HEK293T (cell line): ENCODE measurements around the gene OPHN1.
"Not testable (repeated sequence)": the region's sequence is repeated elsewhere in the genome, so short reads cannot be mapped to it uniquely, and the experiment has no call there.

Experiments
- CTCF ChIA-PET: fragments of 350-600 bp; formaldehyde crosslinking; extraction: SDS; loops from one replicate; lab custom pipeline; 2021; ENCODE audit warnings: antibody characterized with exemption, inconsistent platforms; lab: Yijun Ruan, JAX
- POLR2A ChIA-PET: fragments of 350-600 bp; formaldehyde crosslinking; extraction: SDS; loops from one replicate; lab custom pipeline; 2020; ENCODE audit warnings: antibody characterized with exemption, inconsistent platforms; lab: Yijun Ruan, JAX
- DNase-seq: peaks from one replicate; pipeline ENCODE4 v3.0.0; 2012; ENCODE audit warnings: mixed read lengths; ENCODE audit errors: extremely low spot score
- ARNT ChIP-seq: fragments of 450-650 bp; IDR thresholded peaks from 2 replicates; pipeline ENCODE4 v1.6.1; 2017; ENCODE audit warnings: mild to moderate bottlenecking
- BHLHE40 ChIP-seq: fragments of 450-650 bp; IDR thresholded peaks from 2 replicates; pipeline ENCODE4 v1.6.1; 2016; ENCODE audit warnings: mild to moderate bottlenecking, moderate library complexity, borderline replicate concordance
- CTBP1 ChIP-seq: fragments of 450-650 bp; IDR thresholded peaks from 2 replicates; pipeline ENCODE4 v1.6.1; 2016; ENCODE audit warnings: borderline replicate concordance
- ELF4 ChIP-seq: fragments of 450-650 bp; IDR thresholded peaks from 2 replicates; pipeline ENCODE4 v1.6.1; 2017; ENCODE audit warnings: antibody characterized with exemption
- FOXA1 ChIP-seq: fragments of 450-650 bp; IDR thresholded peaks from 2 replicates; pipeline ENCODE4 v1.6.1; 2016; ENCODE audit warnings: mild to moderate bottlenecking
- FOXK2 ChIP-seq: fragments of 450-650 bp; IDR thresholded peaks from 2 replicates; pipeline ENCODE4 v1.6.1; 2016; ENCODE audit warnings: mild to moderate bottlenecking
- FOXM1 ChIP-seq: fragments of 450-650 bp; IDR thresholded peaks from 2 replicates; pipeline ENCODE4 v1.6.1; 2017; ENCODE audit warnings: mild to moderate bottlenecking, borderline replicate concordance
- HDGF ChIP-seq: fragments of 450-650 bp; IDR thresholded peaks from 2 replicates; pipeline ENCODE4 v1.6.1; 2017; ENCODE audit warnings: antibody characterized with exemption, borderline replicate concordance
- L3MBTL2 ChIP-seq: fragments of 450-650 bp; conservative IDR thresholded peaks from 2 replicates; pipeline ENCODE4 v1.6.1; 2016; ENCODE audit warnings: mild to moderate bottlenecking
- LEF1 ChIP-seq: fragments of 450-650 bp; IDR thresholded peaks from 2 replicates; pipeline ENCODE4 v1.6.1; 2017; ENCODE audit warnings: mild to moderate bottlenecking, borderline replicate concordance
- NFRKB ChIP-seq: fragments of 450-650 bp; IDR thresholded peaks from 2 replicates; pipeline ENCODE4 v1.6.1; 2016; ENCODE audit warnings: mild to moderate bottlenecking, moderate library complexity
- SP1 ChIP-seq: fragments of 450-650 bp; IDR thresholded peaks from 2 replicates; pipeline ENCODE4 v1.6.1; 2017
- SUZ12 ChIP-seq: fragments of 450-650 bp; IDR thresholded peaks from 2 replicates; pipeline ENCODE4 v1.6.1; 2016; ENCODE audit warnings: mild to moderate bottlenecking
- TARDBP ChIP-seq: fragments of 450-650 bp; IDR thresholded peaks from 2 replicates; pipeline ENCODE4 v1.6.1; 2016
- ZNF384 ChIP-seq: fragments of 450-650 bp; IDR thresholded peaks from 2 replicates; pipeline ENCODE4 v1.6.1; 2016
- TF ChIP-seq, protein P1 (sequence below): fragments of 450-650 bp; IDR thresholded peaks from 2 replicates; pipeline ENCODE4 v1.6.1; 2016

The OPHN1 gene

GRCh38 chrX:68332201-68332731 is 101.0 kb downstream of the OPHN1 start:
- POLR2A ChIA-PET, result no interaction called here
- CTCF ChIA-PET, result interaction anchor here (0.6 kb wide), 1 partner anchor 102 kb away, joined by 3 read pairs; no protein-coding TSS in a partner anchor
- TF ChIP-seq SP1 (no peak), SUZ12 (no peak), FOXM1 (no peak), CTBP1 (no peak), LEF1 (no peak), HDGF (no peak), BHLHE40 (no peak), TARDBP (no peak), FOXK2 (no peak), ELF4 (no peak), ARNT (no peak)
- TF ChIP-seq, protein P1, sequence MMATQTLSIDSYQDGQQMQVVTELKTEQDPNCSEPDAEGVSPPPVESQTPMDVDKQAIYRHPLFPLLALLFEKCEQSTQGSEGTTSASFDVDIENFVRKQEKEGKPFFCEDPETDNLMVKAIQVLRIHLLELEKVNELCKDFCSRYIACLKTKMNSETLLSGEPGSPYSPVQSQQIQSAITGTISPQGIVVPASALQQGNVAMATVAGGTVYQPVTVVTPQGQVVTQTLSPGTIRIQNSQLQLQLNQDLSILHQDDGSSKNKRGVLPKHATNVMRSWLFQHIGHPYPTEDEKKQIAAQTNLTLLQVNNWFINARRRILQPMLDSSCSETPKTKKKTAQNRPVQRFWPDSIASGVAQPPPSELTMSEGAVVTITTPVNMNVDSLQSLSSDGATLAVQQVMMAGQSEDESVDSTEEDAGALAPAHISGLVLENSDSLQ, result no peak
- DNase-seq, result no peak

GRCh38 chrX:68326841-68327240 is 106.5 kb downstream of the OPHN1 start:
- DNase-seq, POLR2A ChIA-PET, CTCF ChIA-PET: not testable (repeated sequence)

DNA sequence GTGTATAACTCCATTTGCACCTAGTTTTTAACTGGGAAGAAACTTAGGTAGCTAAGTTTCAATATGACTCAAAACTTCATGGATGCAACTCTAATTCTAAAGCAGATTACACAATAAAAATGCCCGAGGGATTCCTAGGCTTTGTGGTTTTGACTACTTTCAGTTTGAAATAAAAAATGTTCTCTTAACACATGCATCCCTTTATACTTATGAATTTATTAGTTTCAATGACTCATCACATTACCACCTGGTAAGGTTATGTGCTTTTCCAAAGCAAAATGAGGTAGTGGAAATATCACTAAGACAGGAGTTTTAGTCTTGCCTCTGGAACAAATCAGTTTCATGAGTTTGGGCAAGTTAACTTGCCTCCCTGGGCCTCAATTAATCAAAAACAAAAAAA is 125.5 kb downstream of the OPHN1 start:
- CTCF ChIA-PET, result no interaction called here
- no peak for DNase-seq
- no peak for TF ChIP-seq SP1
- no peak for TF ChIP-seq ZNF384
- TF ChIP-seq L3MBTL2, result no peak
- TF ChIP-seq, protein P1, result no peak
- no peak for TF ChIP-seq FOXA1
- TF ChIP-seq NFRKB, result no peak
- POLR2A ChIA-PET, result no interaction called here

DNA sequence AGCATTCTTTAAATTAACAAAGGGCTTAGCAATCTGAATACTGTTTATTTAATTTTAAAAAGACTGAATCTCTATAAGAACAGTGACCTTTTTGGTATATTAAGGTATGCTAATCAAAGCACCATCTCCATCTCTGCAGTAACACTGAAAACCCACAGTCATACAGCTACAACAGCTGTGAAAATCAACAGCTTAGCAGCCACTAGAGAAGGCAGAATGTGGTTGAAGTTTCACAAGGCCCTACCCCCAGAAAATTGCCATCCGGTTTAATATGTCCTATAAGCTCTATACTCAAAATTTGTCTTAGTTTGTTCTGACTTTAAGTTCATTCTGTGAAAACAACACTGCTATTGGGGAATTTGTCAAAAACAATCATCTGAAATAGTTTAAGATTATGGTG is 128.7 kb downstream of the OPHN1 start:
- TF ChIP-seq SUZ12 (no peak), L3MBTL2 (no peak), ZNF384 (no peak), ARNT (no peak), FOXA1 (no peak), TARDBP (no peak), FOXK2 (no peak), SP1 (no peak), ELF4 (no peak), LEF1 (no peak), CTBP1 (no peak), HDGF (no peak), BHLHE40 (no peak), NFRKB (no peak), FOXM1 (no peak)
- TF ChIP-seq, protein P1, result no peak
- DNase-seq, result no peak
- CTCF ChIA-PET, result no interaction called here
- POLR2A ChIA-PET, result no interaction called here

DNA sequence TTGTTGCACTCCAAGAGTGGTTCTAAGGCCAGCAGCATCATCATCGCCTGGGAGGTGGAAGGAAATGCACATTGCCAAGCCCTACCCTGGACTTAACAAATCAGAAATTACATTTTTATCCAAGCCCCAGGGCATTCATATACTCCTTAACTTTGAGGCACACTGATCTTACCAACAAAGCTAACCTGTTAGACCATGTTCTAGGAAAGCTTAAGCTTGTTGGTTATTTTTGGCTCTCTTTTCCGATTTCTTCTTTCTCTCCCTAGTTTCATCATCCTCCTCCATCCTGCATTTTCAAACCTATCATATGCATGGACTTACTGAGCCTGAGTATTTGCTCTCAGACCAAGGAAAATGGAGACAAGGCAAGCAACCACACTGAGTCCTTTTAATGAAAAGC is 133.4 kb downstream of the OPHN1 start:
- TF ChIP-seq, protein P1, result no peak
- TF ChIP-seq SUZ12, result no peak
- TF ChIP-seq FOXM1, result no peak
- TF ChIP-seq ELF4, result no peak
- TF ChIP-seq TARDBP, result no peak
- no peak for TF ChIP-seq ZNF384
- TF ChIP-seq SP1, result no peak
- no peak for TF ChIP-seq BHLHE40
- TF ChIP-seq NFRKB, result no peak
- TF ChIP-seq ARNT, result no peak
- no peak for TF ChIP-seq HDGF
- TF ChIP-seq L3MBTL2, result no peak
- no peak for TF ChIP-seq FOXK2
- TF ChIP-seq FOXA1, result no peak
- TF ChIP-seq LEF1, result no peak
- no peak for TF ChIP-seq CTBP1
- DNase-seq, result no peak
- ChIA-PET POLR2A (no interaction called here), CTCF (interaction anchor here (0.5 kb wide), 1 partner anchor 153 kb away, joined by 3 read pairs; no protein-coding TSS in a partner anchor)

- TF ChIP-seq NFRKB, result no peak
- TF ChIP-seq FOXA1, result no peak
- no peak for TF ChIP-seq LEF1
- TF ChIP-seq HDGF, result no peak
- no peak for TF ChIP-seq FOXK2
- TF ChIP-seq ARNT, result no peak
- CTCF ChIA-PET, result interaction anchor here (0.5 kb wide), 1 partner anchor 10 kb away, joined by 3 read pairs; no protein-coding TSS in a partner anchor
- DNase-seq, result no peak
- POLR2A ChIA-PET, result no interaction called here
Observed at GRCh38 chrX:68292471-68292870, 140.8 kb downstream of the OPHN1 start.
